ENCODE measurements around the gene TNFAIP8L1. TPM values are rescaled to one million over a fixed set of nuclear protein-coding genes. Genes with fewer than 3 reads are reported as not detected.

The TNFAIP8L1 gene
- total RNA-seq, 2 donors from 2014 or later: 4.0 to 6.2 TPM

DNA sequence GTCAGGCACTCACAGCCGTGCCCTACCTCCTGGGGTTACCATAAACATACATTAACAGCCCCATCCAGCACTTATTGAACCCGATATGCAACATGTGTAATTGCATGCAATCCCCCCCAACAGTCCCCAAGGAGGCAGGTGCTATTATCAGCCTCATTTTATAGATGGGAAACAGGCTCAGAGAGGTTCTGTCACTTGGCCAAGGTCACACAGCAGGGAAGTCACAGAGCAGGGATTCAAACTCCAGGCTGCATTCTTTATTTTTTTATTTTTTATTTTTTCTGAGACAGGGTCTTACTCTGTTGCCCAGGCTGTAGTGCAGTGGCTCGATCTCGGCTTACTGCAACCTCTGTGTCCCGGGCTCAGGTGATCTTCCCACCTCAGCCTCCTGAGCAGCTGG is 38.4 kb upstream of the TNFAIP8L1 start:
- WGBS: 68% methylated on average over 5 of the region's 5 CpGs
- H3K4me3 ChIP-seq: no peak overlapping the region
- intact Hi-C loops (cut with DNase I): no loop called here
- no peak for DNase-seq (ENCODE audit: low spot score)
- H3K9me3 ChIP-seq: no peaks in the 10 kb centered on the region
- TF ChIP-seq, protein P1, sequence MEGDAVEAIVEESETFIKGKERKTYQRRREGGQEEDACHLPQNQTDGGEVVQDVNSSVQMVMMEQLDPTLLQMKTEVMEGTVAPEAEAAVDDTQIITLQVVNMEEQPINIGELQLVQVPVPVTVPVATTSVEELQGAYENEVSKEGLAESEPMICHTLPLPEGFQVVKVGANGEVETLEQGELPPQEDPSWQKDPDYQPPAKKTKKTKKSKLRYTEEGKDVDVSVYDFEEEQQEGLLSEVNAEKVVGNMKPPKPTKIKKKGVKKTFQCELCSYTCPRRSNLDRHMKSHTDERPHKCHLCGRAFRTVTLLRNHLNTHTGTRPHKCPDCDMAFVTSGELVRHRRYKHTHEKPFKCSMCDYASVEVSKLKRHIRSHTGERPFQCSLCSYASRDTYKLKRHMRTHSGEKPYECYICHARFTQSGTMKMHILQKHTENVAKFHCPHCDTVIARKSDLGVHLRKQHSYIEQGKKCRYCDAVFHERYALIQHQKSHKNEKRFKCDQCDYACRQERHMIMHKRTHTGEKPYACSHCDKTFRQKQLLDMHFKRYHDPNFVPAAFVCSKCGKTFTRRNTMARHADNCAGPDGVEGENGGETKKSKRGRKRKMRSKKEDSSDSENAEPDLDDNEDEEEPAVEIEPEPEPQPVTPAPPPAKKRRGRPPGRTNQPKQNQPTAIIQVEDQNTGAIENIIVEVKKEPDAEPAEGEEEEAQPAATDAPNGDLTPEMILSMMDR (IDR thresholded peaks at IDR 0.05): no peak
- TF ChIP-seq POLR2A (IDR thresholded peaks at IDR 0.05): no peak
- TF ChIP-seq POLR2AphosphoS5 (IDR thresholded peaks at IDR 0.05): no peak
- H3K36me3 ChIP-seq: no peaks in the 10 kb centered on the region
- peaks cover 10% of the 10 kb centered on the region for H3K27me3 ChIP-seq (replicated peaks; ENCODE audit: insufficient read depth)
- H3K27ac ChIP-seq: no peak overlapping the region
- no peaks in the 10 kb centered on the region for H3K4me1 ChIP-seq (replicated peaks)

DNA sequence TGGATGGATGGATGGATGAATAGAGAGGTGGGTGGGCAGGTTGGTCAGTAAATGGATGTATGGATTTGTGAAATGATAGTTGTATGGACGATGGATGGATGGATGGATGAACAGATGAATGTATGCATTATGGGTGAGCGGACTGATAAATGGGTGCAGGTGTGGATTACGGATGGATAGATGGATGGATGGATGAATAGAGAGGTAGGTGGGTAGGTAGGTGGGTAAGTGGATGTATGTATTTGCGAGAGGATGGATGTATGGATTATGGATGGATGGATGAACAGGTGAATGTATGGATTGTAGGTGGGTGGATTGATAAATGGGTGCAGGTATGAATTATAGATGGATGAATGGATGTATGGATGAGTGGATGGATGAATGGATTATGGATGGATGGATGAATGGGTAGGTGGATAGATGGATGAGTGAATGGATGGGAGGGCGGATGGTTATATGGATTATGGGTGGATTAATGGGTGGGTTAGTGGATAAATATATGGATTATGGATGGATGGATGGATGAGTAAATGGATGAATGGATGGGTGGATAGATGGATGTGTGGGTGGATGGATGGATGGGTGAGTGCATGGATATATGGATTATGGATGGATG is 37.0 kb upstream of the TNFAIP8L1 start:
- 93% methylated on average over 5 of the region's 5 CpGs for WGBS
- Histone ChIP-seq H3K4me3 (no peak overlapping the region), H3K36me3 (no peaks in the 10 kb centered on the region), H3K4me1 (replicated peaks) (no peaks in the 10 kb centered on the region), H3K27me3 (replicated peaks; ENCODE audit: insufficient read depth) (peaks cover 10% of the 10 kb centered on the region), H3K9me3 (no peaks in the 10 kb centered on the region), H3K27ac (no peak overlapping the region)
- intact Hi-C loops (cut with DNase I): no loop called here
- no peak for TF ChIP-seq POLR2AphosphoS5 (IDR thresholded peaks at IDR 0.05)
- TF ChIP-seq, protein P1 (IDR thresholded peaks at IDR 0.05): no peak
- no peak for TF ChIP-seq POLR2A (IDR thresholded peaks at IDR 0.05)
- no peak for DNase-seq (ENCODE audit: low spot score)

DNA sequence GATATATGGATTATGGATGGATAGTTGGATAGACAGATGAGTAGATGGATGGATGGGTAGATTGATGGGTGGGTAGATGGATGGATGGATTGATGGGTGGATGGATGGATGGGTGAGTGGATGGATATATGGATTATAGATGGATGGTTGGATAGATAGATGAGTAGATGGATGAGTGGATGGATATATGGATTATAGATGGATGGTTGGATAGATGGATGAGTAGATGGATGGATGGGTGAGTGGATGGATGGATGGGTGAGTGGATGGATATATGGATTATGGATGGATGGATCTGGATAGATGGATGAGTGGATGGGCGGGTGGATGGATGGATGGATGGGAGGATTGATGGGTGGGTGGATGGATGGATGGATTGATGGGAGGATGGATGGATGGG is 36.4 kb upstream of the TNFAIP8L1 start:
- intact Hi-C loops (cut with DNase I): no loop called here
- no peak for DNase-seq (ENCODE audit: low spot score)
- H3K4me3 ChIP-seq: no peak overlapping the region
- no peak overlapping the region for H3K27ac ChIP-seq
- no peaks in the 10 kb centered on the region for H3K9me3 ChIP-seq
- 84% methylated on average over 1 of the region's 1 CpG for WGBS
- TF ChIP-seq POLR2A (IDR thresholded peaks at IDR 0.05): no peak
- TF ChIP-seq, protein P1 (IDR thresholded peaks at IDR 0.05): no peak
- TF ChIP-seq POLR2AphosphoS5 (IDR thresholded peaks at IDR 0.05): no peak
- H3K4me1 ChIP-seq (replicated peaks): no peaks in the 10 kb centered on the region
- no peaks in the 10 kb centered on the region for H3K36me3 ChIP-seq
- H3K27me3 ChIP-seq (replicated peaks; ENCODE audit: insufficient read depth): peaks cover 10% of the 10 kb centered on the region

DNA sequence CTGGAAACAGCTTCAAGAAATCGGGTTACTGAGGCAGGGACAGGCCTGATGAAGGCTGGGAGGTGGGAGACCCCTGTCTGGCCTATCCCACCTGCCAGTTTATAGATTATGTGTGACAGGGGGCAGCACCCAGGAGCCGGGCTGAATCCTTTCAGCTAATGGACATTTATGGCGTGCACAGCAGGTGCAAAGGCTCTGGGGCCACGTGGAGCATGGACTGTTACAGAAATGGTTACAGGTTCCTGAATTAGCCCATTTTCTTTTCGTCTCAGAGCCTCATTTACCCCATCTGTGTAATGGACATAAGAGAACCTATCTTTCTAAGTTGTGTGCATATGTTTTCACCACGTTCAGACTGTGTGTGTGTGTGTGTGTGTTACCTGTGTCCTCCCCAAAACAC is 34.4 kb upstream of the TNFAIP8L1 start:
- no peak for DNase-seq (ENCODE audit: low spot score)
- H3K4me3 ChIP-seq: no peak overlapping the region
- no peak overlapping the region for H3K27ac ChIP-seq
- WGBS: 80% methylated on average over 6 of the region's 6 CpGs
- H3K4me1 ChIP-seq (replicated peaks): no peaks in the 10 kb centered on the region
- H3K9me3 ChIP-seq: no peaks in the 10 kb centered on the region
- TF ChIP-seq POLR2A (IDR thresholded peaks at IDR 0.05) (no peak), POLR2AphosphoS5 (IDR thresholded peaks at IDR 0.05) (no peak)
- TF ChIP-seq, protein P1 (IDR thresholded peaks at IDR 0.05): no peak
- no peaks in the 10 kb centered on the region for H3K27me3 ChIP-seq (replicated peaks; ENCODE audit: insufficient read depth)
- intact Hi-C loops (cut with DNase I): no loop called here
- H3K36me3 ChIP-seq: no peaks in the 10 kb centered on the region

DNA sequence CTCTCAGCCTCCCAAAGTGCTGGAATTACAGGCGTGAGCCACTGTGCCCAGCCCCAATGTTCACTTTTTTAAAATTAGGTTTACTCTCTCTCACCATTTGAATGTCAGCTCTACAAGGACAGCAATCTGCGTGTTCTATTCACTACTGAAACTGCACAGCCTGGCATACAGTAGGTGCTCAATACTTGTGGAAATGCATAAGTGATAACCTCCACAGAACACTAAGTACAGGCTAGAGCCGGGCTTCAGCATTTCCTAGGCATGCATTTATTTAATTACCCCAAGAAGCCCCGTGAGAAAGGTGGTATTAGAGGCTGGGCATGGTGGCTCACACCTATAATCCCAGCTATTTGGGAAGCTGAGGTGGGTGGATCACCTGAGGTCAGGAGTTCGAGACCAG is 33.1 kb upstream of the TNFAIP8L1 start:
- H3K27me3 ChIP-seq (replicated peaks; ENCODE audit: insufficient read depth): no peaks in the 10 kb centered on the region
- no peaks in the 10 kb centered on the region for H3K9me3 ChIP-seq
- no peaks in the 10 kb centered on the region for H3K36me3 ChIP-seq
- no peak overlapping the region for H3K27ac ChIP-seq
- 85% methylated on average over 5 of the region's 5 CpGs for WGBS
- intact Hi-C loops (cut with DNase I): no loop called here
- H3K4me3 ChIP-seq: no peak overlapping the region
- DNase-seq (ENCODE audit: low spot score): no peak
- TF ChIP-seq, protein P1 (IDR thresholded peaks at IDR 0.05): no peak
- TF ChIP-seq POLR2AphosphoS5 (IDR thresholded peaks at IDR 0.05) (no peak), POLR2A (IDR thresholded peaks at IDR 0.05) (no peak)
- H3K4me1 ChIP-seq (replicated peaks): no peaks in the 10 kb centered on the region
